ENCODE measurements around the gene SEL1L3.

SEL1L3 gene

DNA sequence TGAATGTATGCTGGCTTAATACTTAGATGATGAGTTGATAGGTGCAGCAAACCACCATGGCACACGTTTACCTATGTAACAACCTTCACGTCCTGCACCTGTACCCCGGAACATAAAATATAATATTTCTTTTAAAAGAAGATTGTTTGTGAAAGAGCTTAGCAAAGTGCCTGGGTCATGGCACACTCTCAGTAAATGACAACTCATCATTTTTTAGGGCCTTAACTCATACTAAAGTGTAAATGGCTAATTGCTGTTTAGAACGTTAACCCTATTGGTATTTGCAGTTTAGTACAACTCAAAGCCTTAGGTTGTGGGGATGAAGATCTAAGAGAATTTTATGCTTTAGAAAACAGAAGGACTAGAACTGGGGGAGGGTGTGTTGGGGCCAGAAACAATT lies 67.7 kb downstream of the SEL1L3 start:
- no peak for TF ChIP-seq FOXP2 (optimal IDR thresholded peaks at IDR 0.05; ENCODE audit: borderline replicate concordance, extremely low read depth, extremely low read length, insufficient read depth)
- TF ChIP-seq, protein P1, sequence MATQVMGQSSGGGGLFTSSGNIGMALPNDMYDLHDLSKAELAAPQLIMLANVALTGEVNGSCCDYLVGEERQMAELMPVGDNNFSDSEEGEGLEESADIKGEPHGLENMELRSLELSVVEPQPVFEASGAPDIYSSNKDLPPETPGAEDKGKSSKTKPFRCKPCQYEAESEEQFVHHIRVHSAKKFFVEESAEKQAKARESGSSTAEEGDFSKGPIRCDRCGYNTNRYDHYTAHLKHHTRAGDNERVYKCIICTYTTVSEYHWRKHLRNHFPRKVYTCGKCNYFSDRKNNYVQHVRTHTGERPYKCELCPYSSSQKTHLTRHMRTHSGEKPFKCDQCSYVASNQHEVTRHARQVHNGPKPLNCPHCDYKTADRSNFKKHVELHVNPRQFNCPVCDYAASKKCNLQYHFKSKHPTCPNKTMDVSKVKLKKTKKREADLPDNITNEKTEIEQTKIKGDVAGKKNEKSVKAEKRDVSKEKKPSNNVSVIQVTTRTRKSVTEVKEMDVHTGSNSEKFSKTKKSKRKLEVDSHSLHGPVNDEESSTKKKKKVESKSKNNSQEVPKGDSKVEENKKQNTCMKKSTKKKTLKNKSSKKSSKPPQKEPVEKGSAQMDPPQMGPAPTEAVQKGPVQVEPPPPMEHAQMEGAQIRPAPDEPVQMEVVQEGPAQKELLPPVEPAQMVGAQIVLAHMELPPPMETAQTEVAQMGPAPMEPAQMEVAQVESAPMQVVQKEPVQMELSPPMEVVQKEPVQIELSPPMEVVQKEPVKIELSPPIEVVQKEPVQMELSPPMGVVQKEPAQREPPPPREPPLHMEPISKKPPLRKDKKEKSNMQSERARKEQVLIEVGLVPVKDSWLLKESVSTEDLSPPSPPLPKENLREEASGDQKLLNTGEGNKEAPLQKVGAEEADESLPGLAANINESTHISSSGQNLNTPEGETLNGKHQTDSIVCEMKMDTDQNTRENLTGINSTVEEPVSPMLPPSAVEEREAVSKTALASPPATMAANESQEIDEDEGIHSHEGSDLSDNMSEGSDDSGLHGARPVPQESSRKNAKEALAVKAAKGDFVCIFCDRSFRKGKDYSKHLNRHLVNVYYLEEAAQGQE (IDR thresholded peaks at IDR 0.05; ENCODE audit: insufficient read depth in 1 of 2, low read depth in 2 of 2, low read length in 2 of 2): no peak
- no peak for TF ChIP-seq TAF1 (IDR thresholded peaks at IDR 0.05; ENCODE audit: borderline replicate concordance, insufficient read depth, low read length)
- TF ChIP-seq POLR2AphosphoS5 (IDR thresholded peaks at IDR 0.05; ENCODE audit: low read depth, low read length): no peak
- no peak for TF ChIP-seq SIN3A (IDR thresholded peaks at IDR 0.05; ENCODE audit: borderline replicate concordance, insufficient read depth, low read length)

DNA sequence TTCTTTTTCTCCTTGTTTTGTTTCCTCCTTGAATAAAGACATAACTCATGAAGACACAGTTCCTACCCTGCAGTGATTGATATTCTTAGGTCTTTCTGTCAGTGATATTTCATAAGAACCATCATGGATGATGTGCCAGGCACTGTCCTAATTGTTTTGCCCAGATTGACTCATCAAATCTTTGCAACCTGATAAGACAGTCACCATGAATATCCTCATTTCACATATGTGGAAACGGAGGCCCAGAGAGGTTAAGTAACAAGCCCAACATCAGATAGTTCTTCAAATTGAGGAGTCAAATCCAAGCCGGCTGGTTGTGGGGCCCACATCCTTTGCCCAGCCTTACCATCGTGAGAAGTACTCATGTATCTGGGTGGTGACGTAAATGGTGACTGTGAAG lies 69.9 kb downstream of the SEL1L3 start:
- TF ChIP-seq SIN3A (IDR thresholded peaks at IDR 0.05; ENCODE audit: borderline replicate concordance, insufficient read depth, low read length) (no peak), POLR2AphosphoS5 (IDR thresholded peaks at IDR 0.05; ENCODE audit: low read depth, low read length) (no peak), TAF1 (IDR thresholded peaks at IDR 0.05; ENCODE audit: borderline replicate concordance, insufficient read depth, low read length) (no peak), FOXP2 (optimal IDR thresholded peaks at IDR 0.05; ENCODE audit: borderline replicate concordance, extremely low read depth, extremely low read length, insufficient read depth) (no peak)
- TF ChIP-seq, protein P1 (IDR thresholded peaks at IDR 0.05; ENCODE audit: insufficient read depth in 1 of 2, low read depth in 2 of 2, low read length in 2 of 2): no peak

DNA sequence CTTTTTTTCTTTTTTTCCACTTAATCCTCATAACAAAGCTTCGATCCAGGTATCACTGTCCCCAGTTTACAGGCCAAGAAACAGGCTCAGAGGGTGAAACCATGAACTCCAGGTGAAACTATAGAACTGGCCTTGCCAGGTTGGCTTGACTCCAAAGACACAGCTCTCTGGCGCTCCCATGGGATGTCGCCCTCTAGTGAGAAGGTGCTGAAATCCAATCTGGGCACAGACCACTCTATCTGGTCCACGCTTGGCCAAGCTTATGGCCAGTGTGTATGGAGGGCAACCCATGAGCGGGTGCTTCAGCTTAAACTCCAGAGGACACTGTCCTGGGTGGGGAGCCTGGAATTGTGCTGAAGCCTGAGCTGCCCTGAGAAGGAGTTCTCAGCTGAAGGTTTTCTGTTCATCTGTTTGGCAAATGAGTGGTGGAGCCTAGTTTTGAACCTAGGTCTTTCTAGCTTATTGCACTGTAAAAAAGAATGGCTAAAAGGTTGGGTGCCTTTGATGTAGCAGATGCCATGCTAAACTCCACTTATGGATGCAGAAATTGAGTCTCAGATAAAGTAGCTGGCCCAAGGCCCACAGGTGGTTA lies 70.5 kb downstream of the SEL1L3 start:
- TF ChIP-seq TAF1 (IDR thresholded peaks at IDR 0.05; ENCODE audit: borderline replicate concordance, insufficient read depth, low read length) (no peak), POLR2AphosphoS5 (IDR thresholded peaks at IDR 0.05; ENCODE audit: low read depth, low read length) (no peak), FOXP2 (optimal IDR thresholded peaks at IDR 0.05; ENCODE audit: borderline replicate concordance, extremely low read depth, extremely low read length, insufficient read depth) (no peak), SIN3A (IDR thresholded peaks at IDR 0.05; ENCODE audit: borderline replicate concordance, insufficient read depth, low read length) (no peak)
- TF ChIP-seq, protein P1 (IDR thresholded peaks at IDR 0.05; ENCODE audit: insufficient read depth in 1 of 2, low read depth in 2 of 2, low read length in 2 of 2): no peak

DNA sequence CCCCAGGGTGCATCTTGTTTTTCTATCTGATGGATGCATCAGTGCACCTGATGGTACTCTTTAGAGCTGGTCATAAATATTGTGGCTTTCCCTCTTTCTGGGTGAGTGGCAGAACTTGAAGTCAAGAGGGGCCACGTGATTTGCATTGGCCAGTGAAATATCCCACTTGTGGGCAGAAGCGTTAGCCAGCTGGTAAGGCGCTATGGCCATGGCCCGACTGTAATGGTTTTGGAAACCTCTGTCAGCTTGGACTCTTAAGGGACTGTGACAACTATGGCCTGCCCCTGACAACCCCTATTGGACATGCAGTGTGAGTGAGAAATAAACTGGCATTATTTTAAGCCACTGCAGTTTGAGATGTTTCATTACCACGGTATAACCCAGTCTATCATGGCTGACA lies 72.8 kb downstream of the SEL1L3 start:
- no peak for TF ChIP-seq TAF1 (IDR thresholded peaks at IDR 0.05; ENCODE audit: borderline replicate concordance, insufficient read depth, low read length)
- TF ChIP-seq SIN3A (IDR thresholded peaks at IDR 0.05; ENCODE audit: borderline replicate concordance, insufficient read depth, low read length): no peak
- no peak for TF ChIP-seq FOXP2 (optimal IDR thresholded peaks at IDR 0.05; ENCODE audit: borderline replicate concordance, extremely low read depth, extremely low read length, insufficient read depth)
- TF ChIP-seq, protein P1 (IDR thresholded peaks at IDR 0.05; ENCODE audit: insufficient read depth in 1 of 2, low read depth in 2 of 2, low read length in 2 of 2): no peak
- TF ChIP-seq POLR2AphosphoS5 (IDR thresholded peaks at IDR 0.05; ENCODE audit: low read depth, low read length): no peak

Data from PFSK-1 (cell line).